HepG2 (cell line): ENCODE results near the gene MSL2. TPM values are rescaled to one million over a fixed set of nuclear protein-coding genes. Genes with fewer than 3 reads are reported as not detected.

Source experiments
- ARNTL ChIP-seq: sonication (generic); formaldehyde crosslinking; IDR thresholded peaks from 2 replicates; pipeline ENCODE4 v1.4.0; 2020; ENCODE audit warnings: mild to moderate bottlenecking, missing genetic modification reagents
- BRD4 ChIP-seq: sonication (generic); formaldehyde crosslinking; IDR thresholded peaks from 2 replicates; pipeline ENCODE4 v1.4.0; 2020; ENCODE audit warnings: missing genetic modification reagents
- FOXA1 ChIP-seq, 2 experiments: fragments of 450-650 bp in 1 of 2; sonication (generic) in 1 of 2; formaldehyde crosslinking in 1 of 2; IDR thresholded peaks; 2 replicates each; pipeline versions ENCODE4 v1.4.0 to v1.6.1; 2016 to 2020; ENCODE audit warnings: missing genetic modification reagents in 1 of 2
- GLI4 ChIP-seq: sonication (generic); formaldehyde crosslinking; IDR thresholded peaks from 2 replicates; pipeline ENCODE4 v1.5.1; 2020; ENCODE audit warnings: missing genetic modification reagents, mild to moderate bottlenecking, moderate library complexity, borderline replicate concordance
- HMG20A ChIP-seq: IDR thresholded peaks from 2 replicates; pipeline ENCODE4 v1.6.1; 2016; ENCODE audit warnings: borderline replicate concordance
- KDM3A ChIP-seq: IDR thresholded peaks from 2 replicates; pipeline ENCODE4 v1.6.1; 2018; ENCODE audit warnings: low read depth, missing compliant biosample characterization
- KLF13 ChIP-seq: sonication (generic); formaldehyde crosslinking; IDR thresholded peaks from 2 replicates; pipeline ENCODE4 v1.4.0; 2020; ENCODE audit warnings: mild to moderate bottlenecking, missing genetic modification reagents
- NFE2L2 ChIP-seq: fragments of 150-350 bp; IDR thresholded peaks from 2 replicates; pipeline ENCODE4 v1.6.1; 2014; ENCODE audit warnings: low read length
- RBAK ChIP-seq: sonication (generic); formaldehyde crosslinking; IDR thresholded peaks from 2 replicates; pipeline ENCODE4 v1.5.1; 2020; ENCODE audit warnings: mild to moderate bottlenecking, missing genetic modification reagents
- TBX3 ChIP-seq: fragments of 450-650 bp; IDR thresholded peaks from 2 replicates; pipeline ENCODE4 v1.6.1; 2017; ENCODE audit warnings: antibody characterized with exemption, mild to moderate bottlenecking, inconsistent platforms, borderline replicate concordance
- THYN1 ChIP-seq: sonication (generic); formaldehyde crosslinking; IDR thresholded peaks from 2 replicates; pipeline ENCODE4 v1.8.1; 2023; ENCODE audit warnings: low read depth, mild to moderate bottlenecking, moderate library complexity, missing genetic modification reagents, borderline replicate concordance
- XRCC5 ChIP-seq: fragments of 200-400 bp; formaldehyde crosslinking; optimal IDR thresholded peaks from 2 replicates; pipeline ENCODE3; 2017; ENCODE audit warnings: mild to moderate bottlenecking, low read length
- ZBTB7A ChIP-seq: sonication (generic); formaldehyde crosslinking; IDR thresholded peaks from 2 replicates; pipeline ENCODE4 v1.8.0; 2022; ENCODE audit warnings: mild to moderate bottlenecking, missing genetic modification reagents
- ZNF224 ChIP-seq: sonication (generic); formaldehyde crosslinking; IDR thresholded peaks from 2 replicates; pipeline ENCODE4 v1.5.0; 2020; ENCODE audit warnings: mild to moderate bottlenecking, missing genetic modification reagents
- ZNF556 ChIP-seq: sonication (generic); formaldehyde crosslinking; IDR thresholded peaks from 2 replicates; pipeline ENCODE4 v1.4.0; 2020; ENCODE audit warnings: mild to moderate bottlenecking, missing genetic modification reagents, borderline replicate concordance
- ZNF670 ChIP-seq: sonication (generic); formaldehyde crosslinking; IDR thresholded peaks from 2 replicates; pipeline ENCODE4 v1.8.0; 2022; ENCODE audit warnings: mild to moderate bottlenecking, missing genetic modification reagents, borderline replicate concordance
- ZNF766 ChIP-seq: sonication (generic); formaldehyde crosslinking; IDR thresholded peaks from 2 replicates; pipeline ENCODE4 v1.5.0; 2020; ENCODE audit warnings: missing genetic modification reagents, borderline replicate concordance
- ZNF839 ChIP-seq: sonication (generic); formaldehyde crosslinking; IDR thresholded peaks from 2 replicates; pipeline ENCODE4 v1.4.0; 2020; ENCODE audit warnings: missing genetic modification reagents, mild to moderate bottlenecking, borderline replicate concordance
- ZSCAN21 ChIP-seq: sonication (generic); formaldehyde crosslinking; IDR thresholded peaks from 2 replicates; pipeline ENCODE4 v1.8.0; 2022; ENCODE audit warnings: mild to moderate bottlenecking, missing genetic modification reagents, moderate library complexity, borderline replicate concordance
- polyA plus RNA-seq, 8 experiments: library from polyadenylated mRNA; depleted of rRNA in 3 of 8; stranded (reverse) in 7 of 8; unstranded in 1 of 8; fragments of >200 nt; fragmentation: Illumina TruSeq in 4 of 8; extraction: Trizol in 4 of 8; gene quantifications; 2 replicates each; pipeline versions ENCODE4 v1.2.1 to v1.2.3, GENCODE V29; 2011 to 2016; ENCODE audit warnings: low read depth in 4 of 8, missing spikeins in 1 of 8, mixed read lengths in 1 of 8; ENCODE audit not compliant: insufficient read depth in 1 of 8
- total RNA-seq, 5 experiments: library from RNA; depleted of rRNA; stranded (reverse); fragments of >200 nt; fragmentation: Illumina TruSeq; extraction: Trizol; gene quantifications; 2 replicates each; pipeline ENCODE4 v1.2.3, GENCODE V29; 2016; ENCODE audit warnings: low read depth in 1 of 5
- TF ChIP-seq, protein P1 (sequence below): sonication (generic); formaldehyde crosslinking; IDR thresholded peaks from 2 replicates; pipeline ENCODE4 v1.5.0; 2020; ENCODE audit warnings: missing genetic modification reagents
- TF ChIP-seq, protein P2 (sequence below): sonication (generic); formaldehyde crosslinking; IDR thresholded peaks from 2 replicates; pipeline ENCODE4 v1.8.0; 2023; ENCODE audit warnings: mild to moderate bottlenecking, missing genetic modification reagents
- TF ChIP-seq, protein P3 (sequence below): sonication (generic); formaldehyde crosslinking; IDR thresholded peaks from 2 replicates; pipeline ENCODE4 v1.4.0; 2020; ENCODE audit warnings: missing genetic modification reagents
- TF ChIP-seq, protein P4 (sequence below): IDR thresholded peaks from 2 replicates; pipeline ENCODE4 v1.6.1; 2016
- TF ChIP-seq, protein P5 (sequence below): sonication (generic); formaldehyde crosslinking; IDR thresholded peaks from 2 replicates; pipeline ENCODE4 v1.8.1; 2023; ENCODE audit warnings: missing genetic modification reagents, inconsistent platforms, borderline replicate concordance

The MSL2 gene
- total and polyA plus RNA-seq, 2 of the 13 experiments (the other 11 are each of a cell fraction or from before 2014, with no cell fraction given) = 6.9 to 11.7 TPM

DNA sequence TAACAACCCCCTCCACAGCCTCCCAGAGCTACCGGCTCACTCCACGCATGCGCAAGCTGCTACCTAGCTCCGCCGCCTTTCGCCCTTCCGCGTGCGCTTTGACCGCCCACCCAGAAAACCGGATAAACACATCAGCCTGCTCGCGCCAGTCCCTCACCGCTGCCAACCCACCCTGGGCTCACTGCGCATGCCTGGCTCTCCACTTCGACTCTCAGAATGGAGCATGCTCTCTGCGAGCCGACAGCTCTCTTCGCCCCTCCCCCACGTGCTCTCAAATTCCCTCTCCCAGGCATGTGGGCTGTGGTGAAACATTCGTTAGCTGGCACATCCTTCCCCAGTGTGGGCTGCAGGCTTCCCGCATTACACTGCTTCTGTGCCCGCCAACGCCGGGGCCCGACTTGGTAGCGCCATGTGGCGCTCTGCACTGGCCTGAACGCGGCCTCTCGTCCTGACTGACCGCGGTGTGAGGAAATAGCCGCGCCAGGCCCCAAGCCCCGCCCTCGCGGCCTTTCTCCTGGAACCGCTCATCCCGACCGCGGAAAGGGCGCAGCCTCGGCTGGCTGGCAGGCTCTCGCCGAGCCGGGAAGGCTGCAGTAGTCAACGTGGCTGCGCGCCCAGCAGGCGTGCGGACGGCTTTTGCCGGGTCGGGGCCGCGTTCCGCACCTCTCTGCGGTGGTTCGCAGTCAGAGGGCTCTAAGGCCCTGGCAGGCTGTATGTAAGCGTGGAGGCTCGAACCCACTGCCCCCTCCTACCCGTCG, 445 bp upstream of the MSL2 start (continued):
- TF ChIP-seq TBX3 = peak; percentile 58; the same call in 1 of the 2 replicates
- peak; percentile 96 for TF ChIP-seq GLI4 (CRISPR knock-in tag)
- TF ChIP-seq FOXA1 (IDR thresholded peaks at IDR 0.05) = no peak
- TF ChIP-seq FOXA1 (CRISPR knock-in tag; IDR thresholded peaks at IDR 0.05) = no peak; the same call in 1 of the 2 replicates
- peak; percentile 97 for TF ChIP-seq KDM3A (CRISPR knock-in tag)
- TF ChIP-seq, protein P1, sequence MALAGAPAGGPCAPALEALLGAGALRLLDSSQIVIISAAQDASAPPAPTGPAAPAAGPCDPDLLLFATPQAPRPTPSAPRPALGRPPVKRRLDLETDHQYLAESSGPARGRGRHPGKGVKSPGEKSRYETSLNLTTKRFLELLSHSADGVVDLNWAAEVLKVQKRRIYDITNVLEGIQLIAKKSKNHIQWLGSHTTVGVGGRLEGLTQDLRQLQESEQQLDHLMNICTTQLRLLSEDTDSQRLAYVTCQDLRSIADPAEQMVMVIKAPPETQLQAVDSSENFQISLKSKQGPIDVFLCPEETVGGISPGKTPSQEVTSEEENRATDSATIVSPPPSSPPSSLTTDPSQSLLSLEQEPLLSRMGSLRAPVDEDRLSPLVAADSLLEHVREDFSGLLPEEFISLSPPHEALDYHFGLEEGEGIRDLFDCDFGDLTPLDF (CRISPR knock-in tag) = peak; percentile 83
- TF ChIP-seq ZNF766 (CRISPR knock-in tag) = peak; percentile 96
- TF ChIP-seq ZNF556 (CRISPR knock-in tag) = peak; percentile 86
- no peak; the same call in 1 of the 2 replicates for TF ChIP-seq HMG20A (CRISPR knock-in tag)
- TF ChIP-seq, protein P2, sequence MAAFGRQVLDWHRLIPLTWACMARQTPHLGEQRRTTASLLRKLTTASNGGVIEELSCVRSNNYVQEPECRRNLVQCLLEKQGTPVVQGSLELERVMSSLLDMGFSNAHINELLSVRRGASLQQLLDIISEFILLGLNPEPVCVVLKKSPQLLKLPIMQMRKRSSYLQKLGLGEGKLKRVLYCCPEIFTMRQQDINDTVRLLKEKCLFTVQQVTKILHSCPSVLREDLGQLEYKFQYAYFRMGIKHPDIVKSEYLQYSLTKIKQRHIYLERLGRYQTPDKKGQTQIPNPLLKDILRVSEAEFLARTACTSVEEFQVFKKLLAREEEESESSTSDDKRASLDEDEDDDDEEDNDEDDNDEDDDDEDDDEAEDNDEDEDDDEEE (CRISPR knock-in tag) = peak; percentile 96
- peak; percentile 95 for TF ChIP-seq BRD4
- peak; percentile 98 for TF ChIP-seq ZNF224 (CRISPR knock-in tag)
- TF ChIP-seq XRCC5 = peak; percentile 88
- TF ChIP-seq ZBTB7A (CRISPR knock-in tag) = peak; percentile 70
- TF ChIP-seq, protein P3, sequence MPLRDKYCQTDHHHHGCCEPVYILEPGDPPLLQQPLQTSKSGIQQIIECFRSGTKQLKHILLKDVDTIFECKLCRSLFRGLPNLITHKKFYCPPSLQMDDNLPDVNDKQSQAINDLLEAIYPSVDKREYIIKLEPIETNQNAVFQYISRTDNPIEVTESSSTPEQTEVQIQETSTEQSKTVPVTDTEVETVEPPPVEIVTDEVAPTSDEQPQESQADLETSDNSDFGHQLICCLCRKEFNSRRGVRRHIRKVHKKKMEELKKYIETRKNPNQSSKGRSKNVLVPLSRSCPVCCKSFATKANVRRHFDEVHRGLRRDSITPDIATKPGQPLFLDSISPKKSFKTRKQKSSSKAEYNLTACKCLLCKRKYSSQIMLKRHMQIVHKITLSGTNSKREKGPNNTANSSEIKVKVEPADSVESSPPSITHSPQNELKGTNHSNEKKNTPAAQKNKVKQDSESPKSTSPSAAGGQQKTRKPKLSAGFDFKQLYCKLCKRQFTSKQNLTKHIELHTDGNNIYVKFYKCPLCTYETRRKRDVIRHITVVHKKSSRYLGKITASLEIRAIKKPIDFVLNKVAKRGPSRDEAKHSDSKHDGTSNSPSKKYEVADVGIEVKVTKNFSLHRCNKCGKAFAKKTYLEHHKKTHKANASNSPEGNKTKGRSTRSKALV = no peak; the same call in none of the 2 replicates
- TF ChIP-seq NFE2L2 = no peak
- TF ChIP-seq, protein P4, sequence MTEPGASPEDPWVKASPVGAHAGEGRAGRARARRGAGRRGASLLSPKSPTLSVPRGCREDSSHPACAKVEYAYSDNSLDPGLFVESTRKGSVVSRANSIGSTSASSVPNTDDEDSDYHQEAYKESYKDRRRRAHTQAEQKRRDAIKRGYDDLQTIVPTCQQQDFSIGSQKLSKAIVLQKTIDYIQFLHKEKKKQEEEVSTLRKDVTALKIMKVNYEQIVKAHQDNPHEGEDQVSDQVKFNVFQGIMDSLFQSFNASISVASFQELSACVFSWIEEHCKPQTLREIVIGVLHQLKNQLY (CRISPR knock-in tag) = peak; percentile 66
- TF ChIP-seq ZNF670 (CRISPR knock-in tag) = peak; percentile 92
- peak; percentile 71 for TF ChIP-seq ARNTL
- TF ChIP-seq ZSCAN21 (CRISPR knock-in tag) = peak; percentile 96
- TF ChIP-seq, protein P5, sequence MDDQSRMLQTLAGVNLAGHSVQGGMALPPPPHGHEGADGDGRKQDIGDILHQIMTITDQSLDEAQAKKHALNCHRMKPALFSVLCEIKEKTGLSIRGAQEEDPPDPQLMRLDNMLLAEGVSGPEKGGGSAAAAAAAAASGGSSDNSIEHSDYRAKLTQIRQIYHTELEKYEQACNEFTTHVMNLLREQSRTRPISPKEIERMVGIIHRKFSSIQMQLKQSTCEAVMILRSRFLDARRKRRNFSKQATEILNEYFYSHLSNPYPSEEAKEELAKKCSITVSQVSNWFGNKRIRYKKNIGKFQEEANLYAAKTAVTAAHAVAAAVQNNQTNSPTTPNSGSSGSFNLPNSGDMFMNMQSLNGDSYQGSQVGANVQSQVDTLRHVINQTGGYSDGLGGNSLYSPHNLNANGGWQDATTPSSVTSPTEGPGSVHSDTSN (CRISPR knock-in tag) = peak; percentile 87; the same call in 1 of the 2 replicates
- TF ChIP-seq RBAK = peak; percentile 71; the same call in 1 of the 2 replicates
- peak; percentile 98 for TF ChIP-seq ZNF839
- peak; percentile 88 for TF ChIP-seq KLF13
- TF ChIP-seq THYN1 (CRISPR knock-in tag) = 0 out of 2 replicates have a peak, but pooled peaks have one; percentile 90
